Activated T-cell treated with anti-CD3 and anti-CD28 coated beads for 4 hours (primary cell): ENCODE measurements around the gene APEH.

Experiments
- DNase-seq: peaks from one replicate; pipeline ENCODE4 v3.0.0-alpha.2; 2020

The APEH gene

DNA sequence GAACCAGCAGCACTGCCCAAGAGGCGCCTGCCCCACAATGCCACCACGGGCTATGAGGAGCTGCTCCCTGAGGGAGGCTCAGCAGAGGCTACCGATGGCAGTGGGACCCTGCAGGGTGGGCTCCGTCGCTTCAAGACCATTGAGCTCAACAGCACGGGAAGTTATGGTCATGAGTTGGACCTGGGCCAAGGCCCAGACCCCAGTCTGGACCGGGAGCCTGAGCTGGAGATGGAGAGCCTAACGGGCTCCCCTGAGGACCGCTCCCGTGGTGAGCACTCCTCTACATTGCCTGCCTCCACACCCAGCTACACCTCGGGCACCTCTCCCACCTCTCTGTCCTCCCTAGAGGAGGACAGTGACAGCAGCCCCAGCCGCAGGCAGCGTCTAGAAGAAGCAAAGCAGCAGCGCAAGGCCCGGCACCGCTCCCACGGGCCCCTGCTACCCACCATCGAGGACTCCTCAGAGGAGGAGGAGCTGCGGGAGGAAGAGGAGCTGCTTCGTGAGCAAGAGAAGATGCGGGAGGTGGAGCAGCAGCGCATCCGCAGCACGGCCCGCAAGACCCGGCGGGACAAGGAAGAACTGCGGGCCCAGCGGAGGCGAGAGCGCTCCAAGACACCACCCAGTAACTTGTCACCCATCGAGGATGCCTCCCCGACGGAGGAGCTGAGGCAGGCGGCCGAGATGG lies 21.8 kb upstream of the APEH start:
- no peak for DNase-seq

DNA sequence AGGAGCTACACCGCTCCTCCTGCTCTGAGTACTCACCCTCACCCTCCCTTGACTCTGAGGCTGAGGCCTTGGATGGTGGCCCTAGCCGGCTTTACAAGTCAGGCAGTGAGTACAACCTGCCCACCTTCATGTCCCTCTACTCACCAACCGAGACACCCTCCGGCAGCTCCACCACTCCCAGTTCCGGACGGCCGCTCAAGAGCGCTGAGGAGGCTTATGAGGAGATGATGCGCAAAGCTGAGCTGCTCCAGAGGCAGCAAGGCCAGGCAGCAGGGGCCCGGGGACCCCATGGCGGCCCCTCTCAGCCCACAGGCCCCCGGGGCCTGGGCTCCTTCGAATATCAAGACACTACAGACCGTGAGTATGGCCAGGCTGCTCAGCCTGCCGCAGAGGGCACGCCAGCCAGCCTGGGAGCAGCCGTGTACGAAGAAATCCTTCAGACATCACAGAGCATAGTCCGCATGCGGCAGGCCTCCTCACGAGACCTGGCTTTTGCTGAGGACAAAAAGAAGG lies 21.2 kb upstream of the APEH start:
- DNase-seq = no peak

DNA sequence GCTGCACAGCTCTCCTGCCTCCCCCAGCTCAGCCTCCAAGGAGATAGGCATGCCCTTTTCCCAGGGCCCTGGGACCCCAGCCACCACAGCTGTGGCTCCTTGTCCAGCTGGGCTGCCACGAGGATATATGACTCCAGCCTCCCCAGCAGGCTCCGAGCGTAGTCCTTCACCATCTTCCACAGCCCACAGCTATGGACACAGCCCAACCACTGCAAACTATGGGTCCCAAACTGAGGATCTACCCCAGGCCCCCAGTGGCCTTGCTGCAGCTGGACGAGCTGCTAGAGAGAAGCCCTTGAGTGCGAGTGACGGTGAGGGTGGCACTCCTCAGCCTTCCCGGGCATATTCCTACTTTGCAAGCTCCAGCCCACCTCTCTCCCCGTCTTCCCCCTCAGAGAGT lies 20.5 kb upstream of the APEH start:
- DNase-seq = no peak

DNA sequence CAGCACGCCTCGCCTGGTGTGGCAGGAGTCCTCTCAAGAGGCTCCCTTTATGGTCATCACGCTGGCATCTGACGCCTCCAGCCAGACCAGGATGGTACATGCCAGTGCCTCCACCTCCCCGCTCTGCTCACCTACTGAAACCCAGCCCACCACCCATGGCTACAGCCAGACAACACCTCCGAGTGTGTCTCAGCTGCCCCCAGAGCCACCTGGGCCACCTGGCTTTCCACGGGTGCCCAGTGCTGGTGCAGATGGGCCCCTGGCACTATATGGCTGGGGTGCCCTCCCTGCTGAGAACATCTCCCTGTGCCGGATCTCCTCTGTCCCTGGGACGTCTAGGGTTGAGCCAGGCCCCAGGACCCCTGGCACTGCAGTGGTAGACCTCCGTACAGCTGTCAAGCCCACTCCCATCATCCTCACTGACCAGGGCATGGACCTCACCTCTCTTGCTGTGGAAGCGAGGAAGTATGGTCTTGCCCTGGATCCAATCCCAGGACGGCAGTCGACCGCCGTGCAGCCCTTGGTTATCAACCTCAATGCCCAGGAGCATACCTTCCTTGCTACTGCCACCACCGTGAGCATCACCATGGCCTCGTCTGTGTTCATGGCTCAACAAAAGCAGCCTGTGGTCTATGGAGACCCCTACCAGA lies 19.9 kb upstream of the APEH start:
- no peak for DNase-seq

DNA sequence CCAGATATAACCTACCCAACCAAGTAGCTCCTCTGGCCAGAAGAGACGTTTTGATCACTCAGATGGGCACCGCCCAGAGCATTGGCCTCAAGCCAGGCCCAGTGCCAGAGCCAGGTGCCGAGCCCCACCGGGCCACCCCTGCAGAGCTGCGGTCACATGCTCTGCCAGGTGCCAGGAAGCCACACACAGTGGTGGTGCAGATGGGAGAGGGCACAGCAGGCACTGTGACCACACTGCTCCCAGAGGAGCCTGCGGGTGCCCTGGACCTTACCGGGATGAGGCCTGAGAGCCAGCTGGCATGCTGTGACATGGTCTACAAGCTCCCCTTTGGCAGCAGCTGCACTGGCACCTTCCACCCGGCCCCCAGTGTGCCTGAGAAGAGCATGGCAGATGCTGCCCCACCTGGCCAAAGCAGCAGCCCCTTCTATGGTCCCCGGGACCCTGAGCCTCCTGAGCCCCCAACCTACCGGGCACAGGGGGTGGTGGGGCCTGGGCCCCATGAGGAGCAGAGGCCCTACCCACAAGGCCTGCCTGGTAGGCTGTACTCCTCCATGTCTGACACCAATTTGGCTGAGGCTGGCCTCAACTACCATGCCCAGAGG lies 19.1 kb upstream of the APEH start:
- DNase-seq = no peak

DNA sequence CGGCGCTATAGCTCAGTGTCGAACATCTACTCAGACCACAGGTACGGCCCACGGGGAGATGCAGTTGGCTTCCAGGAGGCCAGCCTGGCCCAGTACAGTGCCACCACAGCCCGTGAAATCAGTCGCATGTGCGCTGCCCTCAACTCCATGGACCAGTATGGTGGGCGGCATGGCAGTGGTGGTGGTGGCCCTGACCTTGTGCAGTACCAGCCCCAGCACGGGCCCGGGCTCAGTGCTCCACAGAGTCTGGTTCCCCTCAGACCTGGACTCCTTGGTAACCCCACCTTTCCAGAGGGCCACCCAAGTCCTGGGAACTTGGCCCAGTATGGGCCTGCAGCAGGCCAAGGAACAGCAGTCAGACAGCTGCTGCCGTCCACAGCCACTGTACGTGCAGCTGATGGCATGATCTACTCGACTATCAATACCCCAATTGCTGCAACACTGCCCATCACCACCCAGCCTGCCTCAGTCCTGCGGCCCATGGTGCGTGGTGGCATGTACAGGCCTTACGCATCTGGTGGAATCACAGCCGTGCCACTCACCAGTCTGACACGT lies 18.3 kb upstream of the APEH start:
- no peak for DNase-seq

DNA sequence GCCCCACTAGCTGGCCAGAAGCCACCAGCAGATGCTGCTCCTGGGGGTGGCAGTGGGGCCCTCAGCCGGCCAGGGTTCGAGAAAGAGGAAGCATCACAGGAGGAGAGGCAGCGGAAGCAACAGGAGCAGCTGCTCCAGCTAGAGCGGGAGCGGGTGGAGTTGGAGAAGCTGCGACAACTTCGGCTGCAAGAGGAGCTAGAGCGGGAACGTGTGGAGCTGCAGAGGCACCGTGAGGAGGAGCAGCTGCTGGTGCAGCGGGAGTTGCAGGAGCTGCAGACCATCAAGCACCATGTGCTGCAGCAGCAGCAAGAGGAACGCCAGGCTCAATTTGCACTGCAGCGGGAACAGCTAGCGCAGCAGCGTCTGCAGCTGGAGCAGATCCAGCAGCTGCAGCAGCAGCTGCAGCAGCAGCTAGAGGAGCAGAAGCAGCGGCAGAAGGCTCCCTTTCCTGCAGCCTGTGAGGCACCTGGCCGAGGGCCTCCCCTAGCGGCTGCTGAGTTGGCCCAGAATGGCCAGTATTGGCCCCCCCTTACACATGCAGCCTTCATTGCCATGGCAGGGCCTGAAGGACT lies 17.5 kb upstream of the APEH start:
- DNase-seq = no peak

DNA sequence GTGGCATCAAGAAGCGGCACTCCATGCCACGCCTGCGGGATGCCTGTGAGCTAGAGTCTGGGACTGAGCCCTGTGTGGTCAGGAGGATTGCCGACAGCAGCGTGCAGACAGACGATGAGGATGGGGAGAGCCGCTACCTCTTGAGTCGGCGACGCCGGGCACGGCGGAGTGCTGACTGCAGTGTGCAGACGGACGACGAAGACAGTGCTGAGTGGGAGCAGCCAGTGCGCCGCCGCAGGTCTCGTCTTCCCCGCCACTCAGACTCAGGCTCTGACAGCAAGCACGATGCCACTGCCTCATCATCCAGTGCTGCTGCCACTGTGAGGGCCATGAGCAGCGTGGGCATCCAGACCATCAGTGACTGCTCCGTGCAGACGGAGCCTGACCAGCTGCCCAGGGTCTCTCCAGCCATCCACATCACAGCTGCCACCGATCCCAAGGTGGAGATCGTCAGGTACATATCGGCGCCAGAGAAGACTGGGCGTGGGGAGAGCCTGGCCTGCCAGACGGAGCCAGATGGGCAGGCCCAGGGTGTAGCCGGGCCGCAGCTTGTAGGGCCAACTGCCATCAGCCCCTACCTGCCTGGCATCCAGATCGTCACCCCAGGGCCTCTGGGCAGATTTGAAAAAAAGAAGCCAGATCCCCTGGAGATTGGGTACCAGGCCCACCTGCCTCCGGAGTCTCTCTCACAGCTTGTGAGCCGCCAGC lies 16.8 kb upstream of the APEH start:
- no peak for DNase-seq

DNA sequence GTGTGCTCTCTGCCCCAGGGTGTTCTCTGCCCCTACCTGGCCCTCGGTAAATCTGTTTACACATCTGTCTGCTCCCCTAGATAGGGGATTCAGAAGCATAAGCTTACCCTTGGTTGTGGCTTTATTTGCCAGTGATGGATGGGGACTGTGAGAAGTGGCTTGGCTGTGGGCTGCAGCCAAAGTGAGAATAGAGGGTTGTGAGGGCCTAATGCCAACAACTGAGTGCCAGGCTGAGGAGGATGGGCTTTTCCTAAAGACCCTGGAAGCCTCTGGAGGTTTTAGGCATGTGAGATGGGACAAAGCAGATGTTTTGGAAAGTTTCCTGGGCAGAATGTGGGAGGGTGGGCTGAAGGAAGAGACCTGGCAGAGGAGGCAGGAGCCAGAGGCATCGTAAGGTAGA lies 15.4 kb upstream of the APEH start:
- DNase-seq = no peak

DNA sequence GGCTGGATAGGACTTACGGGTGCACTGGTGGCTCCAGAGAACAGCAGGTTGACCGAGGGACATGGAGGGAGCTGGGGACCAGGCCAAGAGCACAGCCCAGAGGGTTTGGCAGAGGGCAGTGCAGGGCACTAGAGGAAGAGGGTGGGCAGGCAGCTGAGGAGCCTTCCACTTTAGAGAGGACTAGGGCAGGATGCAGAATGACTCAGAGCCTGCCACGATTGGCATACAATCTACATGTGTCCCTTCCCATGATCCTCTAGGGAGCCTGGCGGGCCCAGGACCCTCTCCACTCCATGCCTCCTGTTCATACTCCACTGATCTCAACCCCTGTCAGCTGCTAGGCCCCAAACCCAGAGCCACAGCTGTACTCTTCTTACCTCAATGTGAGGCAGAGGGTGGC lies 14.4 kb upstream of the APEH start:
- no peak for DNase-seq

DNA sequence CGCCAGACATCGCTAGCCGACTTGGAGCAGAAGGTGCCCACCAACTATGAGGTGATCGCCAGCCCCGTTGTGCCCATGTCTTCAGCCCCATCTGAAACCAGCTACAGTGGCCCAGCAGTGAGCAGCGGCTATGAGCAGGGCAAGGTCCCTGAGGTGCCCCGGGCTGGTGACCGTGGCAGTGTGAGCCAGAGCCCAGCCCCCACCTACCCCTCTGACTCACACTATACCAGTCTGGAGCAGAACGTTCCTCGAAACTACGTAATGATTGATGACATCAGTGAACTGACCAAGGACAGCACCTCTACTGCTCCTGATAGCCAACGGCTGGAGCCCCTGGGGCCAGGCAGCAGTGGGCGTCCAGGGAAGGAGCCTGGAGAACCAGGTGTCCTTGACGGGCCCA lies 12.9 kb upstream of the APEH start:
- DNase-seq = no peak

DNA sequence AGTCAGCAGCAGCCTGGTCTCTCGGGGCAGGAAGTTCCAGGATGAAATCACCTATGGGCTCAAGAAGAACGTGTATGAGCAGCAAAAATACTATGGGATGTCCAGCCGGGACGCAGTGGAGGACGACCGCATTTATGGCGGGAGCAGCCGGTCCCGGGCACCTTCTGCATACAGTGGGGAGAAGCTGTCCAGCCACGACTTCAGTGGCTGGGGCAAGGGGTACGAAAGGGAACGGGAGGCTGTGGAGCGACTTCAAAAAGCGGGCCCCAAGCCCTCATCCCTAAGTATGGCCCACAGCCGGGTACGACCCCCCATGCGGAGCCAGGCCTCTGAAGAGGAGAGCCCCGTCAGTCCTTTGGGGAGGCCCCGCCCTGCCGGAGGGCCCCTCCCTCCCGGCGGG lies 12.1 kb upstream of the APEH start:
- DNase-seq = no peak

DNA sequence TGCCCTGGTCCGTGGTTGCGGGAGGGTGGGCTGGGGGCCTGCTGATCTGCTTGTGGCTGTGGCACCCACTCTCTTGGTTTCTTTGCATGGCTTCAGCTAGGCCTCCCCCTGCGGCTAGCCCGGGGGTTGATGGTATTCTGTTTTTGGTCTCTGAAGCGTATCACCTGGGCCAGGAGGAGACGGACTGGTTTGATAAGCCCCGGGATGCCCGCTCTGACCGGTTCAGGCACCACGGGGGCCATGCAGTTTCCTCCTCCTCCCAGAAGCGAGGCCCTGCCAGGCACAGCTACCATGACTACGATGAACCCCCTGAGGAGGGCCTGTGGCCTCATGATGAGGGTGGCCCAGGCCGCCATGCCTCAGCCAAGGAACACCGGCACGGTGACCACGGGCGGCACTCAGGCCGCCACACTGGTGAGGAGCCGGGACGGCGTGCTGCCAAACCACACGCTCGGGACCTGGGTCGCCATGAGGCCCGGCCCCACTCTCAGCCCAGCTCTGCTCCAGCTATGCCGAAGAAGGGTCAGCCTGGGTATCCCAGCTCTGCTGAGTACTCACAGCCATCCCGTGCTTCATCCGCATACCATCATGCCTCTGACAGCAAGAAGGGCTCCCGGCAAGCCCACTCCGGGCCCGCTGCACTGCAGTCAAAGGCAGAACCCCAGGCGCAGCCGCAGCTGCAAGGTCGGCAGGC lies 11.3 kb upstream of the APEH start:
- DNase-seq = no peak

DNA sequence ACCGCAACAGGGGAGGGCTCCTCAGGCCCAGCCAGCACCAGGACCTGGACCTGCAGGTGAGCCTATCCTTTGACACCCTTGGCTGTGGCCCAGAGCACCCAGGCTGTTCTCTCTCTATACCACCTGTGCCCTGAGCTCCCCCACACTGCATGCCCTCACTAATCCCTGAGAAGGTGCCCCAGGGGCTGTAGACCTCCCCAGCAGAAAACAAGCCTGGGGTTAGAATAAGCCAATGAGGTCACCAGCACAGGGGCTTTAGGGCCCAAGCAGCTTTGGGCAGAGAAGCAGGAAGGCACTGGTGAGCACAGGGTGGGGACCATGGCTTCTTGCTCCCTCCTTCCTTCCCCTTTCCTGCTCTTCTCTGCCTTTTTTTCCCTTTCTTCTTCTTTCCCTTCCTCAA lies 10.3 kb upstream of the APEH start:
- no peak for DNase-seq

DNA sequence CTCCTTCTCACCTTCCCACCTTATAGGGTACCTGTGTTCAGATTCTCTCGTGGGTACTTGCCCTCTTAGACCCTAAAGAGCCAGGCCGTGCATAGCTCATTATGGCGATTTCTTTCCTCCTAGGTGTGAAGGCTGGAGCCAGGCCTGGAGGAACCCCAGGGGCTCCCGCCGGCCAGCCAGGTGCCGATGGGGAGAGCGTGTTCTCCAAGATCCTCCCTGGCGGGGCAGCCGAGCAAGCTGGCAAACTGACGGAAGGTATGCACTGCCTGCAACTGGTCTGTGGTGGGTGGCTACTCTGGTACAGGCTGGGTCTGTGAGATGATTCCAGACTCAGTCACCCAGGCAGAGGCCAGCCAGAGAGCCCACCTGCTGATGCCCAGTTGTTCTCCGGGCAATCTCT lies 9.9 kb upstream of the APEH start:
- DNase-seq = no peak

DNA sequence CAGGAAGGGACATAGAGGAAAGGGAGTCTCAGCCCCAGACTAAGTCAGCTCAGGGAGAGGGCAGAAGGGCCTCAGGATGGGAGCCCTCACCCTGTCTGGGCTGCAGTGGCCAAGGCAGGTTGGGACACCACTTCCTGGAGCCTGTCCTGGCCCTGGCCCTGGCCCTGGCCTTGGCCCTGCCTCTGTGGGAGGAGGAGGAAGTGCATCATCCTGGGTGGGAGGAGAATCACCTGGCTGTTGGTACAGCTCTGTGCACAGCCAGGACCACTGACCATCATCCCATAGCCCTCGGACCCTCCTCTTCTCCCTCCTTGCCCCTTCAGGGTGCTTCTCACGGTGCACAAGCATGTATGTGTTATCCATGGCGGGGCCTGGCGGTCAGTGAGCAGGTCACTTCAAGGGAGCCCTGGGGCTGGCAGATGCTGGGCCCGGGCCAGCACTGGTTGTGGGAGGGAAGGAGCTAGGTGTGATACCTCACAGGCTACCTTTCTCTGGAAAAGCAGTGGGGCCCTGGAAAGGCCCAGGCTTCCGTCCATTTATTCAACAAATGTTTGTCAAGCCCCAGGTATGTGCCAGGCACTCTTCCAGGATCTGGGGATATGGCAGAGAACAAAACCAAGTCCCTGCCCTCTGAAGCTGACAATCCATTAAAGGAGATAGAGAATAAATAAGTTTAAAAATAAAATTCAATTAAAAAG lies 8.2 kb upstream of the APEH start:
- DNase-seq = no peak

DNA sequence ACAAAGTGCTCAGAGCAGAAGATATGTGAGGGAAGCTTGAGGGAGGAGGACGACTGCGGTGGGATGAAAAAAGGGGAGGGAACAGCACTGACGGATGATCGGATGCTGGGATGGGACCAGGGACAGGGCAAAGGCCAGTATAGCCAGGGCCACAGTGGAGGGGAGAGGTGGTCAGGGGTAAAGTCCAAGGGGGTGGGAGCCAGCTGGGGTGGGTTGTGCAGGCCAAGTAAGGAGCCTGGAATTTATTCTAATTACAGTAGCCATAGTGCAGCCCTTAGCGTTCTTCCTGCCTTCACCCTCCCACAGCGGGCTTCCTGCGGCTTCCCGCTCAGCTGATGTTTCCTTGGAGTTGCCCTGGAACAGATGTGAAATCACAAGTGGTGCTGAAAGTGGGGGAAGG lies 7.6 kb upstream of the APEH start:
- no peak for DNase-seq

DNA sequence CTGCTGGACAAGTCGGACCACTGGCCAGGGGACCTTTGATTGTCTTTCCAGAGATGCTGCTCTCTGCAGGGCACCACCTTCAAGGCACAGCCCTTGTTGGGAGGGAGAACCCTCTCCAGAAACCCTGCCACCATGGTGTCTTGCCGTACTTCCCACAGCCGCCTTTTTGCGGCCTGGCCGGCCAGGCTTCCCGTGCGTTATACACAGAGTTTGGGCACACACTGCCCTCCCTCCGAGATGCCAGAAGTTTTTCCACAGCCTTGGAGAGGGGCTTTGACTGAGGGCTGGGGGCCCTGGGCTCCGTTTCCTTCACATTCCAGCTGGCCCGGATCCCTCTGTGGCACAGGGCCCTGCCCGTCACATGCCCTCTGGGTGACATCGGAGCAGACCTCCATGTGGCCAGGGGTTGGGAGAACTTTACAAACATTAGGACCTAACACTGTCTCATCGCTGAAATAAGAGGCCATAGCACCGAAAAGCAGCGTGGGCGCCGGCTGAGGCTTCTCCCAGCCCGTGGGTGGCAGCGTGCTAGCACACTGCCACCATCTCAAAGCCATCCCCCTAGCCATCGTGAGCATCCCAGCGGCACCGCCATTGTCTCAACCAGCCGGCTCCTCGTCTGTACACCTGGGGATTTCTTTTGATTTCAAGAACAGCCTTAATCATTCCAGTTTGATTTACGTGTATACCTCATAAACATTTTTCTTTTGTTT lies 6.3 kb upstream of the APEH start:
- no peak for DNase-seq

DNA sequence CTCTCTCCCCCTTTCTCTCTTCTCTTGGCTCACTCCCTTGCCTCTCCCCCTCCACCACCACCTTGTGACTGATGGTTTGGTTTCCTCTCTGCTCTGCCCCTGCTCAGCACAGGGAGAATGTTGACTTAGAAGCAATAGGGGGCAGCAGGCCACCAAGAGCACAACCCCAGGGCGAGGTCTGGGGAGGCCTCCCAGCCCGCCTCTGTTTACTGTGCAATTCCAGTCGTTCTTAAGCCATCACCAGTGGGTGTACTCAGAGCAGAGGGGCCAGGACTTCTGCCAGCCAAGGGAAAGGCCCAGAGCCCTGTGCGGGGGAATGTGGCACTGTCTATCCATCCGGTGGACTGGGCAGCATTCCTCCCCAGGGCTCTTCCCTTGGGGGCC lies 5.7 kb upstream of the APEH start:
- DNase-seq = no peak

DNA sequence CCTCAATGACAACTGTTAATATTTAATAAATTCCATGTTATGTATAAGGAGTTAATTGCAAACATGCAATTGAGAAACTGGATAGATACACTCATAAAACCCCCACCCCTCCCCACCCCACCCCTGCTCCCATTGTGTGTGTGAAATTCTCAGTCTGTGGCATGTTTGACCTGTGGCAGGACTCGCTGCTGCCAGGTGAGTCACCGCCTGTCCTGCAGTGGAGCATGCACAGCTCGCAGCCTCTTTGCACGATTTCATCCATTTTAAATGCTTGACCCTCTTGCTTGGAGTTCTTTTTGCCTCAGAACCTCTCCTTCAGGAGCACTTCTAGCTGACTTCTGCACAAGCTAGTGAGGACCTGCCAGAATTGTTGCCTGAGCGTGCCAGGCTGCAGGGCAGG lies 5.3 kb upstream of the APEH start:
- DNase-seq = no peak

DNA sequence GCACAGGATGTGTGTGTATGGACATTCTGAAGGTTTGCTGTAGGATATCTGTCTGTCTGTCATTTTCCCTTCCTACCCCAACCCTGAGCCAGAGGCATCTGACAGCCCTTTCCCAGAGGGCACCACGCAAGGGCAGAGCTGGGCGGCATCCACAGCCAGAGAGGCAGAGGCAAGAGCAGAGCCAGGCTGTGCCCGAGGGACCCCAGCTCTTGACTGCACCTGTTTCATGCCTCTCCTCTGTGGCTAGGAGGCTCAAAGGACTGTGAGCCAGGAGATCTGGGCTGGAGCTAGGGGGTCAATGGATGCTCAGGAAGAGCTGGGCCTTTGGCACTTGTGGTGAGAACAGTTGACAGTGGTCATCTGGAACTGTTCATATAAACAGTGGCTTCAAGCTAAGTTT lies 4.8 kb upstream of the APEH start:
- no peak for DNase-seq
